ENCODE measurements around the gene NLRC3. TPM values are rescaled to one million over a fixed set of nuclear protein-coding genes. Genes with fewer than 3 reads are reported as not detected.

Gene NLRC3
- polyA plus RNA-seq, 1 of the 3 experiments (the other 2 are of a cell fraction), result not detected

DNA sequence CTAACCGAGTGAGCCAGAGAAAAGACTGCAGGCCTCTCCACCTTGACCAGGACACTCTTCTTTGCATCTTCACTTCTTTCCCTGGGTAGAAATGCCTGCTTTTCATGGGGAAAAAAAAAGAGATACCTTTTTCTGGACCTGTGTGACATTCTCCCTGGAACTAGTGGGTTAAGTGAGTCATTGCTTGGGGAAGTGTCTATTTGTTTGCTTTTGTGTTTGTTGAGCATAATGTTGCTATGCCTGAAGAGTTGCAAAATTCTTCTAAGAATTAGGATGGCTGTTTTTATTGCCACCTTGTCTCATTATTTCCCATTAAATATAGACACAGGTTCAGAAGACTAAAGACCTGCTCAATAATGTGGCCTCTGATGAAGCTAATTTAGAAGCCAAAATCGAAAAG, 57.6 kb downstream of the NLRC3 start:
- CTCF ChIA-PET, result interaction anchor here (0.8 kb wide), 1 partner anchor 18 kb away, joined by 3 read pairs; the partner anchor contains the start of gene CLUAP1
- no peak for DNase-seq
- no peak overlapping the region for H3K9ac ChIP-seq

More for the DNA sequence above, 57.6 kb downstream of the NLRC3 start:
- Histone ChIP-seq H3K27me3 (ENCODE audit: insufficient read depth) (no peaks in the 10 kb centered on the region), H3K9me2 (no peaks in the 10 kb centered on the region), H2AFZ (ENCODE audit: low read depth) (no peak overlapping the region), H3K4me2 (no peak overlapping the region), H3K4me1 (ENCODE audit: control insufficient read depth in 1 of 2, insufficient read depth in 2 of 2, low read depth in 1 of 2, low read length in 1 of 2) (no peaks in the 10 kb centered on the region; a peak in 1 of 4 replicates), H3F3A (replicated peaks; ENCODE audit: insufficient read depth) (peaks cover 3% of the 10 kb centered on the region), H3K27ac (ENCODE audit: low read depth in 2 of 2, low read length in 1 of 2) (no peak overlapping the region), H3K9me3 (no peaks in the 10 kb centered on the region), H3K79me2 (ENCODE audit: insufficient read depth) (no peaks in the 10 kb centered on the region), H3K4me3 (ENCODE audit: low read depth in 2 of 2, low read length in 1 of 2) (no peak overlapping the region), H3K36me3 (replicated peaks in 1 of 2; ENCODE audit: control insufficient read depth in 1 of 2, insufficient read depth in 2 of 2, low read length in 1 of 2) (peaks cover 38 to 62% of the 10 kb centered on the region in 2 experiments), H4K20me1 (ENCODE audit: insufficient read depth) (no peaks in the 10 kb centered on the region)
- POLR2A ChIA-PET, result no interaction called here
- 98% methylated on average over 2 of the region's 2 CpGs for WGBS (ENCODE audit: low lambda C conversion rate)
- TF ChIP-seq JUND (IDR thresholded peaks at IDR 0.05), result no peak
- TF ChIP-seq SMC3 (IDR thresholded peaks at IDR 0.05; ENCODE audit: low read depth, low read length), result no peak
- TF ChIP-seq YY1 (IDR thresholded peaks at IDR 0.05; ENCODE audit: low read depth), result no peak
- TF ChIP-seq, protein P1, sequence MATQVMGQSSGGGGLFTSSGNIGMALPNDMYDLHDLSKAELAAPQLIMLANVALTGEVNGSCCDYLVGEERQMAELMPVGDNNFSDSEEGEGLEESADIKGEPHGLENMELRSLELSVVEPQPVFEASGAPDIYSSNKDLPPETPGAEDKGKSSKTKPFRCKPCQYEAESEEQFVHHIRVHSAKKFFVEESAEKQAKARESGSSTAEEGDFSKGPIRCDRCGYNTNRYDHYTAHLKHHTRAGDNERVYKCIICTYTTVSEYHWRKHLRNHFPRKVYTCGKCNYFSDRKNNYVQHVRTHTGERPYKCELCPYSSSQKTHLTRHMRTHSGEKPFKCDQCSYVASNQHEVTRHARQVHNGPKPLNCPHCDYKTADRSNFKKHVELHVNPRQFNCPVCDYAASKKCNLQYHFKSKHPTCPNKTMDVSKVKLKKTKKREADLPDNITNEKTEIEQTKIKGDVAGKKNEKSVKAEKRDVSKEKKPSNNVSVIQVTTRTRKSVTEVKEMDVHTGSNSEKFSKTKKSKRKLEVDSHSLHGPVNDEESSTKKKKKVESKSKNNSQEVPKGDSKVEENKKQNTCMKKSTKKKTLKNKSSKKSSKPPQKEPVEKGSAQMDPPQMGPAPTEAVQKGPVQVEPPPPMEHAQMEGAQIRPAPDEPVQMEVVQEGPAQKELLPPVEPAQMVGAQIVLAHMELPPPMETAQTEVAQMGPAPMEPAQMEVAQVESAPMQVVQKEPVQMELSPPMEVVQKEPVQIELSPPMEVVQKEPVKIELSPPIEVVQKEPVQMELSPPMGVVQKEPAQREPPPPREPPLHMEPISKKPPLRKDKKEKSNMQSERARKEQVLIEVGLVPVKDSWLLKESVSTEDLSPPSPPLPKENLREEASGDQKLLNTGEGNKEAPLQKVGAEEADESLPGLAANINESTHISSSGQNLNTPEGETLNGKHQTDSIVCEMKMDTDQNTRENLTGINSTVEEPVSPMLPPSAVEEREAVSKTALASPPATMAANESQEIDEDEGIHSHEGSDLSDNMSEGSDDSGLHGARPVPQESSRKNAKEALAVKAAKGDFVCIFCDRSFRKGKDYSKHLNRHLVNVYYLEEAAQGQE (IDR thresholded peaks at IDR 0.05; ENCODE audit: low read depth, low read length), result no peak
- TF ChIP-seq, protein P2, sequence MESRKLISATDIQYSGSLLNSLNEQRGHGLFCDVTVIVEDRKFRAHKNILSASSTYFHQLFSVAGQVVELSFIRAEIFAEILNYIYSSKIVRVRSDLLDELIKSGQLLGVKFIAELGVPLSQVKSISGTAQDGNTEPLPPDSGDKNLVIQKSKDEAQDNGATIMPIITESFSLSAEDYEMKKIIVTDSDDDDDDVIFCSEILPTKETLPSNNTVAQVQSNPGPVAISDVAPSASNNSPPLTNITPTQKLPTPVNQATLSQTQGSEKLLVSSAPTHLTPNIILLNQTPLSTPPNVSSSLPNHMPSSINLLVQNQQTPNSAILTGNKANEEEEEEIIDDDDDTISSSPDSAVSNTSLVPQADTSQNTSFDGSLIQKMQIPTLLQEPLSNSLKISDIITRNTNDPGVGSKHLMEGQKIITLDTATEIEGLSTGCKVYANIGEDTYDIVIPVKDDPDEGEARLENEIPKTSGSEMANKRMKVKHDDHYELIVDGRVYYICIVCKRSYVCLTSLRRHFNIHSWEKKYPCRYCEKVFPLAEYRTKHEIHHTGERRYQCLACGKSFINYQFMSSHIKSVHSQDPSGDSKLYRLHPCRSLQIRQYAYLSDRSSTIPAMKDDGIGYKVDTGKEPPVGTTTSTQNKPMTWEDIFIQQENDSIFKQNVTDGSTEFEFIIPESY (IDR thresholded peaks at IDR 0.05; ENCODE audit: borderline replicate concordance, low read depth), result no peak
- no peak for TF ChIP-seq FOXJ3 (CRISPR knock-in tag; IDR thresholded peaks at IDR 0.05)
- no peak for TF ChIP-seq TEAD4 (IDR thresholded peaks at IDR 0.05; ENCODE audit: borderline replicate concordance, insufficient read depth)
- no peak for TF ChIP-seq RCOR1 (IDR thresholded peaks at IDR 0.05; ENCODE audit: low read length)
- TF ChIP-seq, protein P3, sequence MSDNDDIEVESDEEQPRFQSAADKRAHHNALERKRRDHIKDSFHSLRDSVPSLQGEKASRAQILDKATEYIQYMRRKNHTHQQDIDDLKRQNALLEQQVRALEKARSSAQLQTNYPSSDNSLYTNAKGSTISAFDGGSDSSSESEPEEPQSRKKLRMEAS (IDR thresholded peaks at IDR 0.05; ENCODE audit: low read depth), result no peak
- TF ChIP-seq ELF1 (IDR thresholded peaks at IDR 0.05), result no peak
- TF ChIP-seq EZH2phosphoT487 (IDR thresholded peaks at IDR 0.05; ENCODE audit: borderline replicate concordance, low read depth), result no peak
- no peak for TF ChIP-seq POLR2AphosphoS5 (IDR thresholded peaks at IDR 0.05; ENCODE audit: low read depth, low read length)
- TF ChIP-seq, protein P4, sequence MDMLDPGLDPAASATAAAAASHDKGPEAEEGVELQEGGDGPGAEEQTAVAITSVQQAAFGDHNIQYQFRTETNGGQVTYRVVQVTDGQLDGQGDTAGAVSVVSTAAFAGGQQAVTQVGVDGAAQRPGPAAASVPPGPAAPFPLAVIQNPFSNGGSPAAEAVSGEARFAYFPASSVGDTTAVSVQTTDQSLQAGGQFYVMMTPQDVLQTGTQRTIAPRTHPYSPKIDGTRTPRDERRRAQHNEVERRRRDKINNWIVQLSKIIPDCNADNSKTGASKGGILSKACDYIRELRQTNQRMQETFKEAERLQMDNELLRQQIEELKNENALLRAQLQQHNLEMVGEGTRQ (IDR thresholded peaks at IDR 0.05; ENCODE audit: borderline replicate concordance, low read depth, low read length), result no peak
- TF ChIP-seq NFIC (IDR thresholded peaks at IDR 0.05; ENCODE audit: borderline replicate concordance), result no peak
